PFSK-1 (cell line): ENCODE measurements around the gene FKBP4.

ENCODE experiments used
- FOXP2 ChIP-seq: optimal IDR thresholded peaks from 2 replicates; pipeline ENCODE3; 2011; ENCODE audit warnings: borderline replicate concordance, control low read depth, inconsistent platforms; ENCODE audit not compliant: insufficient read depth; ENCODE audit errors: extremely low read length, extremely low read depth
- POLR2AphosphoS5 ChIP-seq: IDR thresholded peaks from 2 replicates; pipeline ENCODE4 v1.6.1; 2012; ENCODE audit warnings: low read depth, mild to moderate bottlenecking, control low read depth, low read length, moderate library complexity
- SIN3A ChIP-seq: IDR thresholded peaks from 2 replicates; pipeline ENCODE4 v1.6.1; 2012; ENCODE audit warnings: mild to moderate bottlenecking, low read length, moderate library complexity, borderline replicate concordance; ENCODE audit not compliant: insufficient read depth
- TAF1 ChIP-seq: IDR thresholded peaks from 2 replicates; pipeline ENCODE4 v1.6.1; 2012; ENCODE audit warnings: low read length, control low read depth, borderline replicate concordance; ENCODE audit not compliant: insufficient read depth
- TF ChIP-seq, protein P1 (sequence below), 2 experiments: IDR thresholded peaks; 2 replicates each; pipeline versions ENCODE4 v1.6.1 to v1.8.0; 2011 to 2012; ENCODE audit warnings: low read depth in 2 of 2, low read length in 2 of 2, control low read depth in 1 of 2, inconsistent platforms in 1 of 2, mild to moderate bottlenecking in 1 of 2, moderate library complexity in 1 of 2; ENCODE audit not compliant: insufficient read depth in 1 of 2

The FKBP4 gene

DNA sequence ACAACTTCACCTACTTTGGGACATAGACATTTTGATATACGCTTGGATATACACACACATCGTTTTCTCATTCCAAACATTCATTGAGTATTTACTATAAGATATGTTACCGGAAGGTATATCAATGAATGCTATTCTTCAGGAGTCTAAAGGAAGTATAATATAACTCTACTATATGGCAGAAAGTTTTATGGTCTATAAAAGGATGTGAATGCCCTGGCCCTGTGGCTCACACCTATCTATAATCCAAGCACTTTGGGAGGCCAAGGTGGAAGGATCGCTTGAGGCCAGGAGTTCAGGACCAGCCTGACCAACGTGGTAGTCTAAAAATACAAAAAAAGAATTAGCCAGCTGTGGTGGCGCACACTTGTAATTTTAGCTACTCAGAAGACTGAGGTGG, 34.5 kb downstream of the FKBP4 start:
- TF ChIP-seq TAF1 = no peak
- TF ChIP-seq FOXP2 = no peak
- TF ChIP-seq SIN3A = no peak
- TF ChIP-seq, protein P1, sequence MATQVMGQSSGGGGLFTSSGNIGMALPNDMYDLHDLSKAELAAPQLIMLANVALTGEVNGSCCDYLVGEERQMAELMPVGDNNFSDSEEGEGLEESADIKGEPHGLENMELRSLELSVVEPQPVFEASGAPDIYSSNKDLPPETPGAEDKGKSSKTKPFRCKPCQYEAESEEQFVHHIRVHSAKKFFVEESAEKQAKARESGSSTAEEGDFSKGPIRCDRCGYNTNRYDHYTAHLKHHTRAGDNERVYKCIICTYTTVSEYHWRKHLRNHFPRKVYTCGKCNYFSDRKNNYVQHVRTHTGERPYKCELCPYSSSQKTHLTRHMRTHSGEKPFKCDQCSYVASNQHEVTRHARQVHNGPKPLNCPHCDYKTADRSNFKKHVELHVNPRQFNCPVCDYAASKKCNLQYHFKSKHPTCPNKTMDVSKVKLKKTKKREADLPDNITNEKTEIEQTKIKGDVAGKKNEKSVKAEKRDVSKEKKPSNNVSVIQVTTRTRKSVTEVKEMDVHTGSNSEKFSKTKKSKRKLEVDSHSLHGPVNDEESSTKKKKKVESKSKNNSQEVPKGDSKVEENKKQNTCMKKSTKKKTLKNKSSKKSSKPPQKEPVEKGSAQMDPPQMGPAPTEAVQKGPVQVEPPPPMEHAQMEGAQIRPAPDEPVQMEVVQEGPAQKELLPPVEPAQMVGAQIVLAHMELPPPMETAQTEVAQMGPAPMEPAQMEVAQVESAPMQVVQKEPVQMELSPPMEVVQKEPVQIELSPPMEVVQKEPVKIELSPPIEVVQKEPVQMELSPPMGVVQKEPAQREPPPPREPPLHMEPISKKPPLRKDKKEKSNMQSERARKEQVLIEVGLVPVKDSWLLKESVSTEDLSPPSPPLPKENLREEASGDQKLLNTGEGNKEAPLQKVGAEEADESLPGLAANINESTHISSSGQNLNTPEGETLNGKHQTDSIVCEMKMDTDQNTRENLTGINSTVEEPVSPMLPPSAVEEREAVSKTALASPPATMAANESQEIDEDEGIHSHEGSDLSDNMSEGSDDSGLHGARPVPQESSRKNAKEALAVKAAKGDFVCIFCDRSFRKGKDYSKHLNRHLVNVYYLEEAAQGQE (IDR thresholded peaks at IDR 0.05; ENCODE audit: insufficient read depth in 1 of 2, low read depth in 2 of 2, low read length in 2 of 2) = no peak
- no peak for TF ChIP-seq POLR2AphosphoS5

DNA sequence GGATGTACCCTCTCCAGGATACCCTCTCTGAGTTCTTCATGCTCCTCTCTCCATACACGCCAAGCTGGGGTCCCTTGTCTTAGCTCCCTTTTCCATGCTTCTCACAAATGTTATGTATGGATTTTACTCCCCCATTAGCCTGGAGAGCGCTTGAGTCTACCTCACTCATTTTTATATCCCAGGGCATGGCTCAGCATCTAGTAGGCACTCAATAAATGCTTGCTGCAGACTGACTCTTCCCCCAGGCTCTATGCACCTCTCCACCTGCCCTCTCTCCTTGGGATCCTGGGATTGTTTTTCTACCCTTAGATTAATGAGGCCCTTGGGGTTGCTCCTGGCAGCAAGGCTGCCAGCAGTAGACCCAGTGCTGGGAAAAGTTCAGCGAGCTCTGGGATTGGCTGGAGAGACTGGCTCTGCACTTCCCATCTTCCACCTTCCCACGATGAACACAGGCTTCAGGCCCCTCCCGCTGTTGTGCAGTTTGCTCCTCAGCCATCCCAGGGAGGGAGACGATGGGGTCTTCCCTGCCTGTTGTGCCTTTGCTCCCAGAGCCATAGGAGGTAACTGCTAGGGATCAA, 37.9 kb downstream of the FKBP4 start:
- TF ChIP-seq FOXP2 = no peak
- TF ChIP-seq, protein P1 (IDR thresholded peaks at IDR 0.05; ENCODE audit: insufficient read depth in 1 of 2, low read depth in 2 of 2, low read length in 2 of 2) = no peak
- no peak for TF ChIP-seq TAF1
- TF ChIP-seq SIN3A = no peak
- no peak for TF ChIP-seq POLR2AphosphoS5

DNA sequence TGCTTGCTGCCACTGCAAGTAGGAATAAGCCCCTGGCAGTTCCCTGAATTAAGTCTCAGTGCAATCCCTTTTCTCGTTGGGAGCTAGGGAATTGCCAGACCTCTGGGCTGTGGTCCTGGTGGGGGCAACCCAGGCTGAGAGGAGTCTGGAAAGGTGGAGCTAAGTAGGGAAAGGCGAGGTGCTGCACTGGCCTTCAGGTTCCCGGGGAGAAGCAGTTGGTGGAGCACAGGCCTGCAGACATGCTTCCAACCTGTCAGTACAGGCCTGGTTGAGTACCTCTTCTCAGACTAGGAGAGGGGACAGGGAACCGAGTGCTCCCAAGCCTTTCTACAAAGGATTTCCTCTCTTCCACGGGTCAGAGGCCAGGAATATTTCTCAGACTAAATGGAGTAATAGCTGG, 38.6 kb downstream of the FKBP4 start:
- TF ChIP-seq FOXP2 = no peak
- no peak for TF ChIP-seq POLR2AphosphoS5
- no peak for TF ChIP-seq SIN3A
- TF ChIP-seq, protein P1 (IDR thresholded peaks at IDR 0.05; ENCODE audit: insufficient read depth in 1 of 2, low read depth in 2 of 2, low read length in 2 of 2) = no peak
- no peak for TF ChIP-seq TAF1

DNA sequence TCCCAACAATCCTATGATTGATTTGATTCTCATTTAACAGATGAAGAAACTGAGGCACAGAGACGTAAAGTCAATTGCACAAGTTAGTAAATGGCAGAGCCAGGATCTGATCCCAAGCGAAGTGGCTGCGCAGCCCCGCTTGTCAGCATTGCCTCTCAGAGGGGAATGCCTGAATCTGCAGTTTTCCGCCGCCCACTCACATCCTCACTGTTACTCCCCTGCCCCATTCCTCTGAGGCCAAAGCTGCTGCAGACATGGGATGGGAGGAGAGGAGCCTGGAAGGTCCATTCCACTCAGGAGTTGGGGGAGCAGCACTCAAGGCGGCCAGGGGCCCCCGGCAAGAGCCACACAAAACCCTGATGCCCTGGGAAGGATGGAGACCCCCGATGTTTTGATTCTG, 39.0 kb downstream of the FKBP4 start:
- TF ChIP-seq, protein P1 (IDR thresholded peaks at IDR 0.05; ENCODE audit: insufficient read depth in 1 of 2, low read depth in 2 of 2, low read length in 2 of 2) = no peak
- no peak for TF ChIP-seq POLR2AphosphoS5
- TF ChIP-seq TAF1 = no peak
- TF ChIP-seq FOXP2 = no peak
- no peak for TF ChIP-seq SIN3A
